Mesenchymal stem cell (in vitro differentiated cells and primary cell): ENCODE measurements around the gene CALCB.

ENCODE experiments used
- DNase-seq: peaks from one replicate; pipeline ENCODE4 v3.0.0-alpha.2; 2013
- H2AFZ ChIP-seq: one replicate; pipeline ENCODE4 v1.6.1; 2013; ENCODE audit warnings: low read depth, mild to moderate bottlenecking, control low read depth, inconsistent platforms, low read length, moderate library complexity
- H2AK5ac ChIP-seq: 2 replicates; pipeline ENCODE4 v1.6.1; 2013; ENCODE audit warnings: low read length, moderate library complexity, mild to moderate bottlenecking, inconsistent platforms; ENCODE audit not compliant: severe bottlenecking
- H2BK120ac ChIP-seq: one replicate; pipeline ENCODE4 v1.6.1; 2013; ENCODE audit warnings: low read depth, mild to moderate bottlenecking, inconsistent platforms, low read length, moderate library complexity
- H2BK12ac ChIP-seq, 2 experiments: one replicate each; pipeline ENCODE4 v1.6.1; 2013; ENCODE audit warnings: inconsistent platforms in 2 of 2, low read length in 2 of 2, mild to moderate bottlenecking in 2 of 2, moderate library complexity in 2 of 2, control low read depth in 1 of 2
- H2BK15ac ChIP-seq: one replicate; pipeline ENCODE4 v1.6.1; 2013; ENCODE audit warnings: mild to moderate bottlenecking, low read depth, inconsistent platforms; ENCODE audit not compliant: poor library complexity, severe bottlenecking
- H2BK5ac ChIP-seq: 2 replicates; pipeline ENCODE4 v1.6.1; 2013; ENCODE audit warnings: low read depth, mild to moderate bottlenecking, low read length, control low read depth, inconsistent platforms; ENCODE audit not compliant: poor library complexity, severe bottlenecking
- H3K14ac ChIP-seq, 2 experiments: one replicate each; pipeline ENCODE4 v1.6.1; 2013; ENCODE audit warnings: inconsistent platforms in 2 of 2, low read length in 2 of 2, control low read depth in 1 of 2, mild to moderate bottlenecking in 1 of 2, moderate library complexity in 1 of 2
- H3K18ac ChIP-seq, 2 experiments: one replicate each; pipeline ENCODE4 v1.6.1; 2013; ENCODE audit warnings: inconsistent platforms in 2 of 2, low read length in 2 of 2, control low read depth in 1 of 2, low read depth in 1 of 2, mild to moderate bottlenecking in 1 of 2
- H3K23ac ChIP-seq, 2 experiments: one replicate each; pipeline ENCODE4 v1.6.1; 2013; ENCODE audit warnings: inconsistent platforms in 2 of 2, low read length in 2 of 2, mild to moderate bottlenecking in 2 of 2, moderate library complexity in 2 of 2, control low read depth in 1 of 2
- H3K27ac ChIP-seq: 2 replicates; pipeline ENCODE4 v1.5.1; 2013; ENCODE audit warnings: mild to moderate bottlenecking, moderate library complexity, low read length, control low read depth, inconsistent platforms; ENCODE audit not compliant: poor library complexity, severe bottlenecking
- H3K27me3 ChIP-seq, 2 experiments: 2 replicates each; pipeline versions ENCODE4 v1.6.1 to v1.7.0; 2013; ENCODE audit warnings: low read length in 2 of 2, mild to moderate bottlenecking in 2 of 2, moderate library complexity in 2 of 2, control low read depth in 1 of 2, inconsistent platforms in 1 of 2; ENCODE audit not compliant: control insufficient read depth in 1 of 2, insufficient read depth in 1 of 2
- H3K36me3 ChIP-seq, 2 experiments: 2 replicates each; pipeline versions ENCODE4 v1.6.1 to v1.7.0; 2013; ENCODE audit warnings: low read length in 2 of 2, control low read depth in 1 of 2, inconsistent platforms in 1 of 2, low read depth in 1 of 2, mild to moderate bottlenecking in 1 of 2; ENCODE audit not compliant: insufficient read depth in 2 of 2, control insufficient read depth in 1 of 2
- H3K4ac ChIP-seq, 2 experiments: one replicate each; pipeline ENCODE4 v1.6.1; 2013; ENCODE audit warnings: inconsistent platforms in 2 of 2, low read length in 2 of 2, mild to moderate bottlenecking in 2 of 2, moderate library complexity in 2 of 2, control low read depth in 1 of 2, low read depth in 1 of 2
- H3K4me1 ChIP-seq: 2 replicates; pipeline ENCODE4 v1.6.1; 2013; ENCODE audit warnings: low read depth, low read length, control low read depth; ENCODE audit not compliant: control insufficient read depth, insufficient read depth
- H3K4me2 ChIP-seq: 2 replicates; pipeline ENCODE4 v1.6.1; 2013; ENCODE audit warnings: low read length, mild to moderate bottlenecking, inconsistent platforms; ENCODE audit not compliant: poor library complexity, severe bottlenecking
- H3K4me3 ChIP-seq, 2 experiments: 2 replicates each; pipeline versions ENCODE4 v1.5.1 to v1.7.0; 2013; ENCODE audit warnings: low read length in 2 of 2, mild to moderate bottlenecking in 2 of 2, control low read depth in 1 of 2, low read depth in 1 of 2; ENCODE audit not compliant: insufficient read depth in 1 of 2
- H3K79me1 ChIP-seq: replicated peaks from 2 replicates; pipeline ENCODE4 v1.6.1; 2013; ENCODE audit warnings: mild to moderate bottlenecking, control low read depth, low read length, inconsistent platforms; ENCODE audit not compliant: poor library complexity, severe bottlenecking
- H3K9ac ChIP-seq: 2 replicates; pipeline ENCODE4 v1.7.0; 2013; ENCODE audit warnings: mild to moderate bottlenecking, low read length, moderate library complexity
- H3K9me3 ChIP-seq: 2 replicates; pipeline ENCODE4 v1.7.0; 2013; ENCODE audit warnings: mild to moderate bottlenecking, low read length; ENCODE audit not compliant: control insufficient read depth
- H4K8ac ChIP-seq: one replicate; pipeline ENCODE4 v1.6.1; 2013; ENCODE audit warnings: inconsistent platforms, mild to moderate bottlenecking, low read length, moderate library complexity
- H4K91ac ChIP-seq: one replicate; pipeline ENCODE4 v1.6.1; 2013; ENCODE audit warnings: mild to moderate bottlenecking, low read length, inconsistent platforms
- WGBS: methylation state at CpG from one replicate; pipeline ENCODE4 v1.1.7; 2013; ENCODE audit warnings: mixed read lengths; 5-methylcytosine and 5-hydroxymethylcytosine counted together

Gene CALCB

GRCh38 chr11:15124528-15124927 is 51.1 kb downstream of the CALCB start:
- 79% methylated on average over 2 of the region's 2 CpGs for WGBS
- H3K27ac ChIP-seq, result no peak overlapping the region
- no peak overlapping the region for H3K4me2 ChIP-seq
- no peak overlapping the region for H4K8ac ChIP-seq
- H2BK5ac ChIP-seq, result no peak overlapping the region
- H3K36me3 ChIP-seq, result no peaks in the 10 kb centered on the region
- H3K9me3 ChIP-seq, result no peaks in the 10 kb centered on the region
- no peak overlapping the region for H3K4me3 ChIP-seq
- H2BK12ac ChIP-seq, result peak overlapping the region in 1 of 2 experiments; percentile 49
- no peak overlapping the region for H3K4ac ChIP-seq
- H4K91ac ChIP-seq, result no peak overlapping the region
- H3K27me3 ChIP-seq, result no peaks in the 10 kb centered on the region
- DNase-seq, result no peak
- H3K4me1 ChIP-seq, result peaks cover 8% of the 10 kb centered on the region
- no peak overlapping the region for H2AK5ac ChIP-seq
- no peak overlapping the region for H2BK120ac ChIP-seq
- no peak overlapping the region for H3K23ac ChIP-seq
- H3K79me1 ChIP-seq, result no peaks in the 10 kb centered on the region
- H3K9ac ChIP-seq, result no peak overlapping the region
- H2AFZ ChIP-seq, result no peak overlapping the region
- H2BK15ac ChIP-seq, result peak overlapping the region; percentile 6
- no peak overlapping the region for H3K14ac ChIP-seq
- no peak overlapping the region for H3K18ac ChIP-seq

- H3K4me3 ChIP-seq, result no peak overlapping the region
- H2BK5ac ChIP-seq, result no peak overlapping the region
- DNase-seq, result peak; percentile 50
- H2BK12ac ChIP-seq, result no peak overlapping the region
- H3K23ac ChIP-seq, result no peak overlapping the region
- H3K14ac ChIP-seq, result no peak overlapping the region
- H3K18ac ChIP-seq, result no peak overlapping the region
- H3K4ac ChIP-seq, result no peak overlapping the region
- H2AK5ac ChIP-seq, result no peak overlapping the region
- no peak overlapping the region for H2BK120ac ChIP-seq
- WGBS, result 47% methylated on average over 6 of the region's 6 CpGs
- H3K27me3 ChIP-seq, result no peaks in the 10 kb centered on the region
- no peaks in the 10 kb centered on the region for H3K79me1 ChIP-seq
- no peaks in the 10 kb centered on the region for H3K36me3 ChIP-seq
- H3K9me3 ChIP-seq, result no peaks in the 10 kb centered on the region
- no peak overlapping the region for H2AFZ ChIP-seq
- H3K9ac ChIP-seq, result no peak overlapping the region
- no peak overlapping the region for H4K8ac ChIP-seq
- H4K91ac ChIP-seq, result no peak overlapping the region
- peaks cover 9% of the 10 kb centered on the region for H3K4me1 ChIP-seq
- H2BK15ac ChIP-seq, result no peak overlapping the region
- H3K4me2 ChIP-seq, result no peak overlapping the region
- H3K27ac ChIP-seq, result no peak overlapping the region
These were observed 53.9 kb downstream of the CALCB start for GRCh38 chr11:15127341-15127740.
